Adipocyte (in vitro differentiated cells): Measurements from ENCODE around the gene GLIS1.
"Not testable (repeated sequence)": the region's sequence is repeated elsewhere in the genome, so short reads cannot be mapped to it uniquely, and the experiment has no call there.

Experiments
- DNase-seq: peaks from one replicate; pipeline ENCODE4 v3.0.0-alpha.2; 2015; ENCODE audit warnings: low read depth
- H3K27me3 ChIP-seq: replicated peaks from 2 replicates; pipeline ENCODE4 v1.7.0; 2013; ENCODE audit warnings: mild to moderate bottlenecking, low read length, moderate library complexity; ENCODE audit not compliant: control insufficient read depth, insufficient read depth
- H3K36me3 ChIP-seq: 2 replicates; pipeline ENCODE4 v1.7.0; 2013; ENCODE audit warnings: low read length, mild to moderate bottlenecking, moderate library complexity; ENCODE audit not compliant: control insufficient read depth, insufficient read depth, severe bottlenecking
- H3K4me1 ChIP-seq: 2 replicates; pipeline ENCODE4 v1.7.0; 2013; ENCODE audit warnings: mild to moderate bottlenecking, low read length, moderate library complexity; ENCODE audit not compliant: control insufficient read depth, insufficient read depth
- H3K4me3 ChIP-seq: 2 replicates; pipeline ENCODE4 v1.7.0; 2013; ENCODE audit warnings: mild to moderate bottlenecking, low read length, moderate library complexity
- H3K9ac ChIP-seq: 2 replicates; pipeline ENCODE4 v1.7.0; 2013; ENCODE audit warnings: mild to moderate bottlenecking, low read length, moderate library complexity
- H3K9me3 ChIP-seq: 2 replicates; pipeline ENCODE4 v1.7.0; 2013; ENCODE audit warnings: mild to moderate bottlenecking, low read length, moderate library complexity; ENCODE audit not compliant: control insufficient read depth

GLIS1 gene

GRCh38 chr1:53647915-53648314, 91.0 kb downstream of the GLIS1 start:
- not testable (repeated sequence) for DNase-seq, H3K4me1 ChIP-seq, H3K9me3 ChIP-seq, H3K36me3 ChIP-seq, H3K4me3 ChIP-seq, H3K9ac ChIP-seq
- peaks cover 20% of the 10 kb centered on the region for H3K27me3 ChIP-seq

- Histone ChIP-seq H3K4me3 (no peak overlapping the region), H3K9me3 (no peaks in the 10 kb centered on the region), H3K9ac (no peak overlapping the region), H3K4me1 (no peaks in the 10 kb centered on the region), H3K36me3 (no peaks in the 10 kb centered on the region), H3K27me3 (peaks cover 10% of the 10 kb centered on the region)
- no peak for DNase-seq
Measured at GRCh38 chr1:53646732-53647131, 92.2 kb downstream of the GLIS1 start.

- Histone ChIP-seq H3K4me1 (no peaks in the 10 kb centered on the region), H3K27me3 (peaks cover 10% of the 10 kb centered on the region), H3K9ac (no peak overlapping the region), H3K9me3 (no peaks in the 10 kb centered on the region), H3K4me3 (no peak overlapping the region), H3K36me3 (no peaks in the 10 kb centered on the region)
- no peak for DNase-seq
Measured at GRCh38 chr1:53645690-53646078, 93.3 kb downstream of the GLIS1 start.

- Histone ChIP-seq H3K9ac (no peak overlapping the region), H3K4me3 (no peak overlapping the region), H3K36me3 (no peaks in the 10 kb centered on the region), H3K4me1 (no peaks in the 10 kb centered on the region), H3K27me3 (peaks cover 8% of the 10 kb centered on the region), H3K9me3 (no peaks in the 10 kb centered on the region)
- DNase-seq: peak; percentile 15
Measured at GRCh38 chr1:53644909-53645689, 93.9 kb downstream of the GLIS1 start.

GRCh38 chr1:53644496-53644895, 94.5 kb downstream of the GLIS1 start:
- DNase-seq: no peak
- H3K9ac ChIP-seq: no peak overlapping the region
- no peak overlapping the region for H3K4me3 ChIP-seq
- peaks cover 4% of the 10 kb centered on the region for H3K27me3 ChIP-seq
- H3K4me1 ChIP-seq: no peaks in the 10 kb centered on the region
- H3K9me3 ChIP-seq: no peaks in the 10 kb centered on the region
- H3K36me3 ChIP-seq: no peaks in the 10 kb centered on the region

- no peak for DNase-seq
- no peaks in the 10 kb centered on the region for H3K4me1 ChIP-seq
- H3K9ac ChIP-seq: no peak overlapping the region
- no peaks in the 10 kb centered on the region for H3K9me3 ChIP-seq
- H3K4me3 ChIP-seq: no peak overlapping the region
- H3K36me3 ChIP-seq: no peaks in the 10 kb centered on the region
- peaks cover 4% of the 10 kb centered on the region for H3K27me3 ChIP-seq
Measured at GRCh38 chr1:53643881-53644390, 95.0 kb downstream of the GLIS1 start.

GRCh38 chr1:53643041-53643880, 95.7 kb downstream of the GLIS1 start:
- peaks cover 4% of the 10 kb centered on the region for H3K27me3 ChIP-seq
- H3K4me3 ChIP-seq: no peak overlapping the region
- H3K9ac ChIP-seq: no peak overlapping the region
- no peaks in the 10 kb centered on the region for H3K9me3 ChIP-seq
- no peaks in the 10 kb centered on the region for H3K36me3 ChIP-seq
- DNase-seq: no peak
- no peaks in the 10 kb centered on the region for H3K4me1 ChIP-seq

GRCh38 chr1:53642607-53643006, 96.4 kb downstream of the GLIS1 start:
- H3K9me3 ChIP-seq: no peaks in the 10 kb centered on the region
- DNase-seq: no peak
- no peak overlapping the region for H3K4me3 ChIP-seq
- peaks cover 4% of the 10 kb centered on the region for H3K27me3 ChIP-seq
- no peaks in the 10 kb centered on the region for H3K36me3 ChIP-seq
- H3K9ac ChIP-seq: no peak overlapping the region
- H3K4me1 ChIP-seq: no peaks in the 10 kb centered on the region

- Histone ChIP-seq H3K4me1 (no peaks in the 10 kb centered on the region), H3K9ac (no peak overlapping the region), H3K9me3 (no peaks in the 10 kb centered on the region), H3K27me3 (peaks cover 5% of the 10 kb centered on the region), H3K4me3 (no peak overlapping the region), H3K36me3 (no peaks in the 10 kb centered on the region)
- DNase-seq: no peak
Measured at GRCh38 chr1:53642215-53642555, 96.8 kb downstream of the GLIS1 start.

- no peaks in the 10 kb centered on the region for H3K9me3 ChIP-seq
- no peak for DNase-seq
- no peaks in the 10 kb centered on the region for H3K4me1 ChIP-seq
- H3K9ac ChIP-seq: no peak overlapping the region
- peaks cover 7% of the 10 kb centered on the region for H3K27me3 ChIP-seq
- H3K36me3 ChIP-seq: no peaks in the 10 kb centered on the region
- H3K4me3 ChIP-seq: no peak overlapping the region
Measured at GRCh38 chr1:53641481-53642214, 97.3 kb downstream of the GLIS1 start.

- DNase-seq: no peak
- no peaks in the 10 kb centered on the region for H3K9me3 ChIP-seq
- no peak overlapping the region for H3K9ac ChIP-seq
- H3K27me3 ChIP-seq: peaks cover 9% of the 10 kb centered on the region
- no peak overlapping the region for H3K4me3 ChIP-seq
- no peaks in the 10 kb centered on the region for H3K4me1 ChIP-seq
- H3K36me3 ChIP-seq: no peaks in the 10 kb centered on the region
Measured at GRCh38 chr1:53640701-53641075, 98.3 kb downstream of the GLIS1 start.
